Left lung (tissue), 10 donors: ENCODE results near the gene GSG1L. TPM values are rescaled to one million over a fixed set of nuclear protein-coding genes. Genes with fewer than 3 reads are reported as not detected.

Source experiments
- ATAC-seq: fragments of 200-7000 bp; cut with Tn5 transposase; one replicate; pipeline ENCODE4 v1.9.1; 2020; ENCODE audit warnings: moderate library complexity
- DNase-seq, 4 donors: peaks; one replicate each; pipeline ENCODE4 v3.0.0-alpha.2; 2013 to 2020
- H3K27ac ChIP-seq, 2 donors: fragments of 200-600 bp; sonication (generic) in 1 of 2; one replicate each; pipeline versions ENCODE4 v1.5.0 to v1.8.0; 2020 to 2021
- H3K27me3 ChIP-seq, 2 donors: fragments of 200-600 bp; sonication (generic) in 1 of 2; one replicate each; pipeline versions ENCODE4 v1.5.0 to v1.8.0; 2020 to 2021
- H3K36me3 ChIP-seq, 2 donors: fragments of 200-600 bp; sonication (generic) in 1 of 2; one replicate each; pipeline versions ENCODE4 v1.5.0 to v1.8.0; 2020 to 2021
- H3K4me1 ChIP-seq, 2 donors: fragments of 200-600 bp; one replicate each; pipeline ENCODE4 v1.8.0; 2021
- H3K4me3 ChIP-seq, 2 donors: fragments of 200-600 bp; sonication (generic) in 1 of 2; one replicate each; pipeline versions ENCODE4 v1.5.0 to v1.8.0; 2020 to 2021; ENCODE audit warnings: mild to moderate bottlenecking in 1 of 2
- H3K9me3 ChIP-seq, 2 donors: fragments of 200-600 bp; sonication (generic) in 1 of 2; one replicate each; pipeline versions ENCODE4 v1.5.0 to v1.8.0; 2020 to 2021
- intact Hi-C, 2 donors: fragments of 100-400 bp; cut with DNase I; formaldehyde crosslinking; loops; one replicate each; pipeline versions ENCODE4 v1.11.2 to v1.14.2; 2022
- polyA plus RNA-seq, 6 donors: library from polyadenylated mRNA; unstranded; fragments of 120-200 nt; gene quantifications; one replicate each; pipeline ENCODE4 v1.2.1, GENCODE V29; 2013; ENCODE audit not compliant: insufficient read length in 6 of 6
- total RNA-seq, 2 donors: library from RNA; stranded (reverse); fragmentation: NEBNext Ultra II Directional; extraction: Animal tissue kit (Norgen Biotek cat#: 25700); gene quantifications; one replicate each; pipeline ENCODE4 v1.2.1, GENCODE V29; 2021
- TF ChIP-seq, protein P1 (sequence below), 2 donors: fragments of 200-600 bp; sonication (generic) in 1 of 2; IDR thresholded peaks; one replicate each; pipeline versions ENCODE4 v1.5.0 to v1.8.0; 2021; ENCODE audit warnings: antibody characterized with exemption in 2 of 2
- donor health status: DM: no; HTN: yes; CAD: no.
- donor health status: DM: no; HTN: no; CAD: no.

Gene GSG1L
- total and polyA plus RNA-seq, 8 donors: 0.20 to 1.2 (median 0.65) TPM; not detected in 1

DNA sequence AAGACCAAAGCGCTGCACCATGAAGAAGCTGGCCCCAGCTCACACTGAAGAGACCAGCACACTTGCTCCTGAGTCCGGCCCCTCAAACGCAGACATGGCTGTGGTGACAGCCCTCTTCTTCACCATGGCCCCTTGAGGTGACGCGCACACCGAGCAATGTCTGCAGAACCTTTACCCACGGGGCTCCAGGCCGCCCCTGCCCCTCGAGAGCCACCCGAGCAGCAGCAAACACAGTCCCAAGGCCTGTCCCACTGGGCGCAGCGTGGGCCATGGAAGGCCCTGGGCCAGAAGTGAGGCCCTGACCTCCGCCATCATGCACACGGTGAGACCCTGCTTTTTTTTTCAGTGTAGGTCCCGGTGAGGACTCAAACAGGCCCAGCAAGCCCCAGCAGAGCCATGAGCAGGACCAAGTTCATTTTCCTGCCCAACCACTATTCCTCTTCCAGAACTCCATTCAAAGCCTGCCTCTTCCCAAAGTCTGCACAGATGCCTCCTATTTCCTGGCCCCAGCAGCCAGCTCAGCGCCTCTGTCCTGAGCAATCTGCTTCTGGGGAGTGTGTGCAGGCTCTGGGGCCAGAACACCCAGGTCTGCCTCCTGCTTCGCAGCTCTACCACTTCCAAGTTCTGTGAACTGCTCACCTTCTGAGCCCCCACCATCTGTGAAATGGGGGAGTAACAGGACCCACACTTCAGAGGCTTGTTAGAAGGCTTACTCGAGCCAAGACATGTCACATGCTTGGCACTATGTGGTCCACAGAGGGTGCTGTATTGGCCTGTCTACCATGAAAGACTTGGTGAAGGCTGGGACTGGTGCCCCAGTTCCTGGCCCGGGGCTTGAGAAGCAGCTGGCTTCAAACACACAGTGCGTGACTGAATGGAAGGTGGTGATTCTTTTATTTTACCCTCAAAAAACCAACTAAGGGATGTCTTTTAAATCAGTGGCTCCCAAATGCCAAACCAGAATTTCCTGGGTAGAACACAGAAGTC is 35.7 kb upstream of the GSG1L start:
- TF ChIP-seq, protein P1, sequence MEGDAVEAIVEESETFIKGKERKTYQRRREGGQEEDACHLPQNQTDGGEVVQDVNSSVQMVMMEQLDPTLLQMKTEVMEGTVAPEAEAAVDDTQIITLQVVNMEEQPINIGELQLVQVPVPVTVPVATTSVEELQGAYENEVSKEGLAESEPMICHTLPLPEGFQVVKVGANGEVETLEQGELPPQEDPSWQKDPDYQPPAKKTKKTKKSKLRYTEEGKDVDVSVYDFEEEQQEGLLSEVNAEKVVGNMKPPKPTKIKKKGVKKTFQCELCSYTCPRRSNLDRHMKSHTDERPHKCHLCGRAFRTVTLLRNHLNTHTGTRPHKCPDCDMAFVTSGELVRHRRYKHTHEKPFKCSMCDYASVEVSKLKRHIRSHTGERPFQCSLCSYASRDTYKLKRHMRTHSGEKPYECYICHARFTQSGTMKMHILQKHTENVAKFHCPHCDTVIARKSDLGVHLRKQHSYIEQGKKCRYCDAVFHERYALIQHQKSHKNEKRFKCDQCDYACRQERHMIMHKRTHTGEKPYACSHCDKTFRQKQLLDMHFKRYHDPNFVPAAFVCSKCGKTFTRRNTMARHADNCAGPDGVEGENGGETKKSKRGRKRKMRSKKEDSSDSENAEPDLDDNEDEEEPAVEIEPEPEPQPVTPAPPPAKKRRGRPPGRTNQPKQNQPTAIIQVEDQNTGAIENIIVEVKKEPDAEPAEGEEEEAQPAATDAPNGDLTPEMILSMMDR (IDR thresholded peaks at IDR 0.05): no peak
- ATAC-seq: no peak
- peaks cover 0 to 85% of the 10 kb centered on the region in 2 donors for H3K36me3 ChIP-seq

DNA sequence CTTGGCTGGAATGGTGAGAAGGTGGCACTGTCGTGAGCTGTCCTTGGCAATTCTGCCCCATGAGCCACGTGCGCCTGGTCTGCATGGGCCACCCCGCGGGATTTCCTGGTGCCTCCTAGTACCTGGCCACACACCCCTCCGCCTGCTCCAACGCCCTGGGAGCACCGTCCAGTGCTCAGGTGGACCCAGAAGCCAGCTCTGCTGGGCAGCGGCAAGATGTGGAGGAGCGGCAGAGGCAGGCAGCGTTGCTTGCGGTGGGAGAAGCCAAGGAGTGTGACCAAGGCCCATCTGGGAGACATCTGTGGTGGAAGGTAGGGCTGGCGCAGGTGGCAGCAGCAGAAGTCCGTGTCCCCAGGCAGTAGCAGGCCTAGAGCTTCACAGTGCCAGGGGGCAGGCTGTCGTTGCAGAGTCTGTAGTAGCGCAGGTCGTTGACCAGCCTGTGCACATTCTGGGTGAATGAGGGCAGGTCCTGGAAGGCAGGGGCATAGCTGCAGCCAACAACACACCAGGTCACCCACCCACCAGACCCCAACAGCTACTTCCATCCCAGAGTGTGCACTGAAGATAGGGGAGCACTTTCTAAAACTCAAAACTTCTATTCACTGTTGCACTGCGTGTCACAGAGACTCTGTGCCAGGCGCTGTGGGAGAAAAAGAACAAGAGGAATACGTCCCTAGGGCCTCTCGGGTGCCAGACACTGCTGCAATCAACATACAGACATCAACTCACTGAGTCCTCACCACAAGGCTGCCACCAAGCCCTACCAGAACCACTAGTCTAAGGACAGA is 34.9 kb upstream of the GSG1L start:
- no peak overlapping the region for H3K4me3 ChIP-seq
- TF ChIP-seq, protein P1 (IDR thresholded peaks at IDR 0.05): no peak
- no peaks in the 10 kb centered on the region for H3K9me3 ChIP-seq
- no peaks in the 10 kb centered on the region for H3K27me3 ChIP-seq
- H3K4me1 ChIP-seq: no peaks in the 10 kb centered on the region
- DNase-seq (peak in 1 of 4 donors; percentile 2), ATAC-seq (no peak)
- intact Hi-C loops: no loop called here
- peaks cover 0 to 76% of the 10 kb centered on the region in 2 donors for H3K36me3 ChIP-seq
- no peak overlapping the region for H3K27ac ChIP-seq

More for the DNA sequence above, 35.7 kb upstream of the GSG1L start:
- Histone ChIP-seq H3K4me3 (no peak overlapping the region), H3K9me3 (no peaks in the 10 kb centered on the region), H3K27me3 (no peaks in the 10 kb centered on the region), H3K27ac (no peak overlapping the region), H3K4me1 (no peaks in the 10 kb centered on the region)
- DNase-seq: peak in 2 of 4 donors; percentile 21 to 65
- intact Hi-C loops: no loop called here

DNA sequence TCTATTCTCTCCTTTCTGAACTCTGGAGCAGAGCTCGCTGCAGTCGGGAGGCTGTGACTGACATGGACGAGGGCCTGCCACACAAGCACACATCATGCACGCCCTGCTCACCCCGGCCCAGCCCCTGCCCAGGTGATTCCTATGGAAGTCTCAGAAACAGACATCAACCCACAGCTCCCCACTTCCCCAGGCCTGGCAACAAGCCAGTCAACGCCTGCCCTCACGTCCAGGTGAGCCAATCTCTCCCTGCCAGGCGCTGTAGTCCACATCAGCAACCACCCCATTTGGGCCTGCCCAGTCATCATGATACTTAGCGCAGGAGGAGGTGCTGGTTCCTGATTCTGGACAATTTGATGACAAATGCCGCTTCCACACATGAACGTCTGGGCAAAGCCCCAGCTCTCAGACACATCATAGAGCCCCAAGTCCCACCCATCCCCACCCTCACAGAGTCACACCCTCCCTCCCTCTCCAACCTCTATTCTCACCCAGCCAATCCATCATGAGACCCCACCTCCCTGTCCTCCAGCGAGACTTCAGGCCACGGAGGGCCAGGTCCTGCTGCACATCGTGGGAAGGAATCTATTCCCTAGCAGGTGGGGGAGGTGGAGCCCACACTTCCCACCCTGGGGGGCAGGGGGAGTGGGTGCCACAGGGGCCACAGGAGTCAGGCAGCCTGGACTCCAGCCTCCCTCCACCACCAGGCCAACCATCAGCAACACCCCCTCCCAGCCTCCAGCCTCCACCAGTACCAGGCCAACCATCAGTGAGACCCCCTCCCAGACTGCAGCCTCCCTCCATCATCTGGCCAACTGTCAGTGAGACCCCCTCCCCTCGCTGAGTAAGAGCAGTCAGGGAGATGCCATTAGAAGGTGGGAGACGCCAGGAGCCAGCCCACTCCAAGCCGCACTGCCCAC is 33.7 kb upstream of the GSG1L start:
- H3K4me1 ChIP-seq: no peaks in the 10 kb centered on the region
- H3K27me3 ChIP-seq: no peaks in the 10 kb centered on the region
- H3K36me3 ChIP-seq: peaks cover 0 to 64% of the 10 kb centered on the region in 2 donors
- H3K27ac ChIP-seq: no peak overlapping the region
- intact Hi-C loops: no loop called here
- H3K9me3 ChIP-seq: no peaks in the 10 kb centered on the region
- DNase-seq (peak in 2 of 4 donors; percentile 29 to 79), ATAC-seq (no peak)
- H3K4me3 ChIP-seq: no peak overlapping the region
- TF ChIP-seq, protein P1 (IDR thresholded peaks at IDR 0.05): no peak

DNA sequence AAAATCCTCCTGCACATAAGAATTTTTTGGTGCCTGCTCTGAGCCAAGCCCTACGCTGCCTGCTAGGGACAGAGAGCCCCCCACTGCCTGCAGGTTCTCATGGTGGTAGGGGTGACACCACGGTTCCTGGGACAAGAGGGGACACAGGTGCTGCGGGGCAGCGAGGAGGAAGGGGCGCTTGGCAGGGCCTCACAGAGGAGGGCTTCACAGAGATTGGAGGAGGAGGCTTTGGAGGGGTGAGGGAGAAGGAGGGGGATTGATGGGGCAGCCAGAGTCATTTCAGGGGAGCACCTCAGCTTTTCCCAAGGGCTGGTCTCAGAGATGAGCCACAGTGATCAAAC is 29.8 kb upstream of the GSG1L start:
- ATAC-seq (no peak), DNase-seq (no peak)
- intact Hi-C loops: no loop called here
- no peak overlapping the region for H3K27ac ChIP-seq
- H3K9me3 ChIP-seq: no peaks in the 10 kb centered on the region
- H3K36me3 ChIP-seq: peaks cover 0 to 34% of the 10 kb centered on the region in 2 donors
- no peak overlapping the region for H3K4me3 ChIP-seq
- H3K4me1 ChIP-seq: no peaks in the 10 kb centered on the region
- TF ChIP-seq, protein P1 (IDR thresholded peaks at IDR 0.05): no peak
- H3K27me3 ChIP-seq: no peaks in the 10 kb centered on the region
